ENCODE data around the gene EFCAB6. TPM values are rescaled to one million over a fixed set of nuclear protein-coding genes. Genes with fewer than 3 reads are reported as not detected.

The EFCAB6 gene
- total and polyA plus RNA-seq, 12 donors = 1.6 to 4.8 (median 2.9) TPM

GRCh38 chr22:43563571-43563970 lies 248.5 kb downstream of the EFCAB6 start:
- intact Hi-C loops (cut with DNase I) = no loop called here
- H3K36me3 ChIP-seq (replicated peaks in 1 of 2) = no peaks in the 10 kb centered on the region
- WGBS, 4 donors = 87 to 100% (median 93%) methylated on average over 3 to 8 of the region's 8 CpGs
- H3K4me1 ChIP-seq (replicated peaks in 1 of 2) = no peaks in the 10 kb centered on the region
- TF ChIP-seq CTCF (IDR thresholded peaks at IDR 0.05) = no peak
- H3K4me3 ChIP-seq = no peak overlapping the region
- H3K27me3 ChIP-seq = no peaks in the 10 kb centered on the region
- no peaks in the 10 kb centered on the region for H3K9me3 ChIP-seq (replicated peaks in 1 of 3)
- DNase-seq = no peak
- no peak overlapping the region for H3K27ac ChIP-seq

DNA sequence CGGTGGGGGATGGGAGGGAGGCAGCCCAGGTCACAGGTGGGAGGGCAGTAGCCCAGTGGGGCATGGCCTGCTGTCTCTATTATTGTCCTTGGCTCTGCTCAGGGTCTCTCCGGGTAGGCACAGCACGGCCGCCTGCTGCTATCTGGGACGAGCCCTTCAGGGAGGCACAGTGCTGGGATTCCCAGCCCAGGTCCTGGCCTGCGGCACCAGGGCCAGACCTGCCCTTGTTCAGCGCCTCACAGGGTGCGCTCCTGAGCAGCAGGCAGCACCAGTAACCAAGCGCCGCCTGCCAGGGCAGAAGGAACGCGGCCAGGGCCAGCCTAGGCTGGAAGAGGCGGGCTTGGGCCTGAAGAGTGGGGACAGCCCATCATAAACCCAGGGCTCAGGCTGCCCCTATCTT lies 249.3 kb downstream of the EFCAB6 start:
- WGBS, 4 donors = 58 to 88% (median 86%) methylated on average over 4 to 13 of the region's 13 CpGs
- no peak overlapping the region for H3K27ac ChIP-seq
- no peak overlapping the region for H3K4me3 ChIP-seq
- no peaks in the 10 kb centered on the region for H3K36me3 ChIP-seq (replicated peaks in 1 of 2)
- no peaks in the 10 kb centered on the region for H3K4me1 ChIP-seq (replicated peaks in 1 of 2)
- intact Hi-C loops (cut with DNase I) = no loop called here
- no peaks in the 10 kb centered on the region for H3K9me3 ChIP-seq (replicated peaks in 1 of 3)
- no peak for DNase-seq
- TF ChIP-seq POLR2A (IDR thresholded peaks at IDR 0.05) = no peak
- TF ChIP-seq CTCF (IDR thresholded peaks at IDR 0.05) = no peak
- H3K27me3 ChIP-seq = no peaks in the 10 kb centered on the region

DNA sequence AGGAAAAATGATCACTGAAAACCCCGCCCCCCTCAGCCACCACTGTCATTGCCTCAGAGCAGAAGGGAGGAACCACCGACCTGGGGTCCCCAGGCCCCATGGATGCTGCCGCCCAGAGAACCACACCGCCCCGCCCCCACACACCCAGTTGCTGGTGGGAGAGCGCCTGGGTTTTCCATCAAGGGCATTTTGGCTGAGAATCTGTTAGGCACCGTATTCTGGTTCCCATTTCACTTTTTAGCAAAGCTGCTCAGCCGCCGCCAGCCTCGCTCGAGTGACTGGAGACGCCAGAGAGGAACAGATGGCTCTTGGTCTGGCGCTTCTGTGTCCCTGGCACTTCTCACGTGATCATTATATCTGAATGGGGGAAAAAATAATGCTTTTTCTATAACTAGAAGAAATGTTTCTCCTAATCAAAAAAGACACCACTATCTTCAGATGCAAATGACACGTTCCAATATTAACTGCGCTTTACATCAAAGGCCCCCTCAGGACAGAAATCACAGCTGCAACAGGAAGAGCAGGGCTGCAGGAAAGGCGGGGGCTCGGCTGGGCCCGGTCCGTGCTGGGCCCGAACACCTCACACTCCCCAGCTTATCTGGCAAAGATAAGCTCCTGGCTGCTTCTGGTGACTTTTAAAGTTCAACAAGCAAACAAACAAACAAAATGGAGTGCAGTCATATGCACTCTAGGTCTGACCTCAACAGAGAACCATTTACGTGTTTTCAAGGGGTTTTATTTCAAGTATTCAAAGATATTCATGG lies 250.5 kb downstream of the EFCAB6 start:
- DNase-seq = no peak
- TF ChIP-seq CTCF (IDR thresholded peaks at IDR 0.05) (no peak), POLR2A (IDR thresholded peaks at IDR 0.05) (no peak)
- intact Hi-C loops (cut with DNase I) = no loop called here
- Histone ChIP-seq H3K27me3 (no peaks in the 10 kb centered on the region), H3K27ac (no peak overlapping the region), H3K36me3 (replicated peaks in 1 of 2) (no peaks in the 10 kb centered on the region), H3K9me3 (replicated peaks in 1 of 3) (peaks cover 0 to 3% (median 0%) of the 10 kb centered on the region in 3 donors), H3K4me3 (no peak overlapping the region), H3K4me1 (replicated peaks in 1 of 2) (no peaks in the 10 kb centered on the region)
- 60 to 68% (median 67%) methylated on average over 22 of the region's 22 CpGs for WGBS, 4 donors

GRCh38 chr22:43560651-43561050 lies 251.5 kb downstream of the EFCAB6 start:
- WGBS, 4 donors = 86 to 94% (median 89%) methylated on average over 15 to 18 of the region's 18 CpGs
- intact Hi-C loops (cut with DNase I) = no loop called here
- H3K36me3 ChIP-seq (replicated peaks in 1 of 2) = no peaks in the 10 kb centered on the region
- no peaks in the 10 kb centered on the region for H3K4me1 ChIP-seq (replicated peaks in 1 of 2)
- H3K4me3 ChIP-seq = no peak overlapping the region
- no peaks in the 10 kb centered on the region for H3K27me3 ChIP-seq
- peaks cover 0 to 3% (median 0%) of the 10 kb centered on the region in 3 donors for H3K9me3 ChIP-seq (replicated peaks in 1 of 3)
- DNase-seq = no peak
- TF ChIP-seq CTCF (IDR thresholded peaks at IDR 0.05) (no peak), POLR2A (IDR thresholded peaks at IDR 0.05) (no peak)
- H3K27ac ChIP-seq = no peak overlapping the region

Measured in adrenal gland (tissue), 12 donors.